Esophagus muscularis mucosa (tissue), 4 donors: ENCODE data around the gene DHRS12. TPM values are rescaled to one million over a fixed set of nuclear protein-coding genes. Genes with fewer than 3 reads are reported as not detected.
A peak's percentile ranks its signal among the peaks of the same experiment; 100 is the strongest.

Source experiments
- DNase-seq: peaks from one replicate; pipeline ENCODE4 v3.0.0-alpha.2; 2017; ENCODE audit errors: extremely low spot score
- H3K27ac ChIP-seq, 4 donors: fragments of 200-600 bp; sonication (generic); replicated peaks in 1 of 4; 1 replicate in 3 of 4; 2 replicates in 1 of 4; pipeline ENCODE4 v1.5.1; 2016 to 2019; ENCODE audit warnings: mild to moderate bottlenecking in 1 of 4
- H3K27me3 ChIP-seq, 4 donors: fragments of 200-600 bp; sonication (generic); one replicate each; pipeline versions ENCODE4 v1.5.1 to v1.6.0; 2016 to 2019
- H3K36me3 ChIP-seq, 4 donors: fragments of 200-600 bp; sonication (generic); one replicate each; pipeline ENCODE4 v1.5.1; 2016 to 2019
- H3K4me1 ChIP-seq, 4 donors: fragments of 200-600 bp; sonication (generic); one replicate each; pipeline ENCODE4 v1.5.1; 2016 to 2019
- H3K4me3 ChIP-seq, 4 donors: fragments of 200-600 bp; sonication (generic); 1 replicate in 2 of 4; 2 replicates in 2 of 4; pipeline ENCODE4 v1.5.1; 2016 to 2019; ENCODE audit warnings: mild to moderate bottlenecking in 4 of 4, moderate library complexity in 1 of 4
- H3K9me3 ChIP-seq, 4 donors: fragments of 200-600 bp; sonication (generic); 1 replicate in 3 of 4; 2 replicates in 1 of 4; pipeline ENCODE4 v1.5.1; 2016 to 2019
- EP300 ChIP-seq: sonication (generic); formaldehyde crosslinking; IDR thresholded peaks from one replicate; pipeline ENCODE4 v1.6.1; 2017; ENCODE audit warnings: antibody characterized with exemption
- POLR2A ChIP-seq: fragments of 450-650 bp; IDR thresholded peaks from one replicate; pipeline ENCODE4 v1.6.1; 2017; ENCODE audit warnings: antibody characterized with exemption, moderate library complexity, mild to moderate bottlenecking, low read depth
- POLR2AphosphoS5 ChIP-seq, 2 donors: sonication (generic); formaldehyde crosslinking; IDR thresholded peaks; one replicate each; pipeline ENCODE4 v1.6.1; 2017; ENCODE audit warnings: antibody characterized with exemption in 2 of 2
- whole genome bisulfite sequencing: methylation state at CpG from one replicate; pipeline ENCODE4 v1.1.5; 2018; 5-methylcytosine and 5-hydroxymethylcytosine counted together
- intact Hi-C: fragments of 100-400 bp; cut with DNase I; formaldehyde crosslinking; loops from one replicate; pipeline ENCODE4 v1.15.1; 2023
- total RNA-seq, 4 donors: library from RNA; depleted of rRNA; stranded (reverse); fragments of >200 nt; gene quantifications; one replicate each; pipeline versions ENCODE4 v1.1.0 to v1.2.1, GENCODE V29; 2016
- TF ChIP-seq, protein P1 (sequence below), 3 experiments: fragments of 200-600 bp in 2 of 3; fragments of 450-650 bp in 1 of 3; sonication (generic) in 2 of 3; IDR thresholded peaks; one replicate each; pipeline ENCODE4 v1.5.1; 2017 to 2019; ENCODE audit warnings: antibody characterized with exemption in 3 of 3, mild to moderate bottlenecking in 2 of 3, moderate library complexity in 1 of 3

The DHRS12 gene
- total RNA-seq, 4 donors from 2014 or later: 10.3 to 18.6 (median 14.9) TPM

- Histone ChIP-seq H3K27ac (no peak overlapping the region), H3K4me3 (no peak overlapping the region), H3K36me3 (peaks cover 0 to 7% (median 0%) of the 10 kb centered on the region in 4 donors), H3K9me3 (no peaks in the 10 kb centered on the region), H3K27me3 (no peaks in the 10 kb centered on the region), H3K4me1 (peaks cover 14 to 19% (median 15%) of the 10 kb centered on the region in 4 donors)
- DNase-seq: no peak
- intact Hi-C loops: loop anchor here (10.0 kb wide), 1 partner anchor 140 kb away; the partner anchor contains the start of gene WDFY2
- TF ChIP-seq, protein P1, sequence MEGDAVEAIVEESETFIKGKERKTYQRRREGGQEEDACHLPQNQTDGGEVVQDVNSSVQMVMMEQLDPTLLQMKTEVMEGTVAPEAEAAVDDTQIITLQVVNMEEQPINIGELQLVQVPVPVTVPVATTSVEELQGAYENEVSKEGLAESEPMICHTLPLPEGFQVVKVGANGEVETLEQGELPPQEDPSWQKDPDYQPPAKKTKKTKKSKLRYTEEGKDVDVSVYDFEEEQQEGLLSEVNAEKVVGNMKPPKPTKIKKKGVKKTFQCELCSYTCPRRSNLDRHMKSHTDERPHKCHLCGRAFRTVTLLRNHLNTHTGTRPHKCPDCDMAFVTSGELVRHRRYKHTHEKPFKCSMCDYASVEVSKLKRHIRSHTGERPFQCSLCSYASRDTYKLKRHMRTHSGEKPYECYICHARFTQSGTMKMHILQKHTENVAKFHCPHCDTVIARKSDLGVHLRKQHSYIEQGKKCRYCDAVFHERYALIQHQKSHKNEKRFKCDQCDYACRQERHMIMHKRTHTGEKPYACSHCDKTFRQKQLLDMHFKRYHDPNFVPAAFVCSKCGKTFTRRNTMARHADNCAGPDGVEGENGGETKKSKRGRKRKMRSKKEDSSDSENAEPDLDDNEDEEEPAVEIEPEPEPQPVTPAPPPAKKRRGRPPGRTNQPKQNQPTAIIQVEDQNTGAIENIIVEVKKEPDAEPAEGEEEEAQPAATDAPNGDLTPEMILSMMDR (IDR thresholded peaks at IDR 0.05): no peak
- no peak for TF ChIP-seq EP300
- TF ChIP-seq POLR2AphosphoS5 (IDR thresholded peaks at IDR 0.05): no peak
- TF ChIP-seq POLR2A: no peak
These were observed 79.2 kb downstream of the DHRS12 start for GRCh38 chr13:51724721-51725120.

DNA sequence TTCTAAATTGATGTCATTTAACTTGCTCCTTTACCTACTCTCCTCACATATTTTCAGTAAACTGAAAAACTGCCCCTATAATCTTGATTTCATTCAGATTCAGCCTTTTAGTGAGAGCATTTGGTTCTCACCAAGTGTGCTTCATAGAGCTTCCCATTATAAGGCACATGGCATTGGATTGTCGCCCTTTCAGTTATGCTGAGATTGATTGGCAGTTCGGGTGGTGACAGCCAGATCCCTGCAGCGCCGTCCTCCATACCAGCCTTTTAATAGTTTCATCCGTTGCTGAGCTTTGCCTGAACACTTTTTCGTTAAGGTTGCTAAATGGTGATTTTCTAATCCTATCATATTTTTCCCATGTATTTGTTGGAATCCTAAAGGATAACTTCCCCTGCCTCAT, 80.4 kb downstream of the DHRS12 start:
- H3K9me3 ChIP-seq: no peaks in the 10 kb centered on the region
- H3K27ac ChIP-seq: no peak overlapping the region
- intact Hi-C loops: loop anchor here (10.0 kb wide), 1 partner anchor 139 kb away; the partner anchor contains the start of gene WDFY2
- no peak overlapping the region for H3K4me3 ChIP-seq
- WGBS: 93% methylated on average over 6 of the region's 6 CpGs
- H3K4me1 ChIP-seq: peaks cover 9 to 14% (median 10%) of the 10 kb centered on the region in 4 donors
- TF ChIP-seq POLR2A (no peak), POLR2AphosphoS5 (IDR thresholded peaks at IDR 0.05) (no peak), EP300 (no peak)
- TF ChIP-seq, protein P1 (IDR thresholded peaks at IDR 0.05): no peak
- no peak for DNase-seq
- peaks cover 0 to 7% (median 0%) of the 10 kb centered on the region in 4 donors for H3K36me3 ChIP-seq
- no peaks in the 10 kb centered on the region for H3K27me3 ChIP-seq

DNA sequence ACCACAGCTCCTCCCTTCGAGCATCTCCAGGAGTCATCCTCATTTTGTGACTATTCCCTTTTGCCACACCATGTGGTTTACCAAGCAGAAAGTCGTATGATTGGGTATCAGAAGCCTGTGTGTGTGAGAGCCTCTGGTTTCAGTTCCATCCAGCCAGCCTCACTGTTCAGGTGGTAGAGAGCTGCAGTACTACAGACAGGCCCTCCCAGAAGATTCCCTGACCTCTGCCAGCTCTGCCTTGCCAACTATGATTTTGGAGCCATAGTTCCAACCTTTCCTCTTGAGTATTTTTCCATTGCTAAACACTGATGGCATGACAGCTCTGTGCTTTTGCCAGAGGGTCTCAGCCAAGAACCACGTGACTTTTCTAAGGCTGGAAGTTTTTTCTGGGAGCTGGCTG, 82.5 kb downstream of the DHRS12 start:
- Histone ChIP-seq H3K27me3 (no peaks in the 10 kb centered on the region), H3K36me3 (no peaks in the 10 kb centered on the region), H3K9me3 (no peaks in the 10 kb centered on the region), H3K4me3 (no peak overlapping the region), H3K4me1 (peaks cover 9 to 11% (median 10%) of the 10 kb centered on the region in 4 donors), H3K27ac (peak overlapping the region in 3 of 4 donors; percentile 26 to 52 (median 33))
- no peak for DNase-seq
- TF ChIP-seq EP300: no peak
- TF ChIP-seq, protein P1 (IDR thresholded peaks at IDR 0.05): no peak
- TF ChIP-seq POLR2AphosphoS5 (IDR thresholded peaks at IDR 0.05): no peak
- no peak for TF ChIP-seq POLR2A
- WGBS: 50% methylated on average over 3 of the region's 3 CpGs
- intact Hi-C loops: loop anchor here (10.0 kb wide), 1 partner anchor 137 kb away; the partner anchor contains the start of gene WDFY2

GRCh38 chr13:51719394-51719793, 84.6 kb downstream of the DHRS12 start:
- intact Hi-C loops: no loop called here

More at GRCh38 chr13:51719394-51719793, 84.6 kb downstream of the DHRS12 start:
- Histone ChIP-seq H3K4me1 (peaks cover 6 to 11% (median 9%) of the 10 kb centered on the region in 4 donors), H3K36me3 (no peaks in the 10 kb centered on the region), H3K9me3 (no peaks in the 10 kb centered on the region), H3K4me3 (no peak overlapping the region), H3K27me3 (no peaks in the 10 kb centered on the region), H3K27ac (no peak overlapping the region)
- TF ChIP-seq, protein P1 (IDR thresholded peaks at IDR 0.05): no peak
- TF ChIP-seq EP300 (no peak), POLR2A (no peak)
- no peak for DNase-seq
- WGBS: 93% methylated on average over 1 of the region's 1 CpG

Other genes starting within 250 kb of the DHRS12 start
- gene WDFY2, start 219.7 kb downstream of the DHRS12 start, total RNA-seq: 1 to 10 TPM; 4.7 to 8.7 (median 5.7) TPM
- gene TMEM272, start 41.0 kb upstream of the DHRS12 start, total RNA-seq: not detected
- gene CCDC70, start 57.8 kb upstream of the DHRS12 start, total RNA-seq: not detected
- 1 to 10 TPM; 2.5 to 5.2 (median 4.4) TPM for gene ATP7B, start 207.3 kb upstream of the DHRS12 start, total RNA-seq
- gene ALG11, start 208.2 kb upstream of the DHRS12 start, total RNA-seq: 10 to 100 TPM; 12.4 to 21.7 (median 16.3) TPM
- 10 to 100 TPM; 13.8 to 17.0 (median 16.2) TPM for gene UTP14C, start 220.5 kb upstream of the DHRS12 start, total RNA-seq